T-helper 1 cell treated with Interleukin-12 subunit alpha and Interleukin-12 subunit beta and Interleukin-4 antibody, amounts not matched to agents 30 μg/mL and 1 μg/mL, for 36 hours (primary cell): Measurements from ENCODE around the gene APOC1.
A peak's percentile ranks its signal among the peaks of the same experiment; 100 is the strongest.
"Not testable (repeated sequence)": the region's sequence is repeated elsewhere in the genome, so short reads cannot be mapped to it uniquely, and the experiment has no call there.

Experiments used
- H3K27ac Mint-ChIP-seq: one replicate; pipeline ENCODE4 v1.8.0; 2021; ENCODE audit warnings: mild to moderate bottlenecking, mixed read lengths
- H3K27me3 Mint-ChIP-seq: one replicate; pipeline ENCODE4 v1.8.0; 2021; ENCODE audit warnings: low read depth, mixed read lengths
- H3K36me3 Mint-ChIP-seq: one replicate; pipeline ENCODE4 v1.8.0; 2021; ENCODE audit warnings: low read depth, mixed read lengths
- H3K4me1 Mint-ChIP-seq: one replicate; pipeline ENCODE4 v1.8.0; 2021; ENCODE audit warnings: low read depth, mixed read lengths
- H3K4me3 Mint-ChIP-seq: one replicate; pipeline ENCODE4 v1.8.0; 2021; ENCODE audit warnings: mild to moderate bottlenecking, moderate library complexity, mixed read lengths
- H3K9me3 Mint-ChIP-seq: one replicate; pipeline ENCODE4 v1.8.0; 2021; ENCODE audit warnings: mixed read lengths

The APOC1 gene

DNA sequence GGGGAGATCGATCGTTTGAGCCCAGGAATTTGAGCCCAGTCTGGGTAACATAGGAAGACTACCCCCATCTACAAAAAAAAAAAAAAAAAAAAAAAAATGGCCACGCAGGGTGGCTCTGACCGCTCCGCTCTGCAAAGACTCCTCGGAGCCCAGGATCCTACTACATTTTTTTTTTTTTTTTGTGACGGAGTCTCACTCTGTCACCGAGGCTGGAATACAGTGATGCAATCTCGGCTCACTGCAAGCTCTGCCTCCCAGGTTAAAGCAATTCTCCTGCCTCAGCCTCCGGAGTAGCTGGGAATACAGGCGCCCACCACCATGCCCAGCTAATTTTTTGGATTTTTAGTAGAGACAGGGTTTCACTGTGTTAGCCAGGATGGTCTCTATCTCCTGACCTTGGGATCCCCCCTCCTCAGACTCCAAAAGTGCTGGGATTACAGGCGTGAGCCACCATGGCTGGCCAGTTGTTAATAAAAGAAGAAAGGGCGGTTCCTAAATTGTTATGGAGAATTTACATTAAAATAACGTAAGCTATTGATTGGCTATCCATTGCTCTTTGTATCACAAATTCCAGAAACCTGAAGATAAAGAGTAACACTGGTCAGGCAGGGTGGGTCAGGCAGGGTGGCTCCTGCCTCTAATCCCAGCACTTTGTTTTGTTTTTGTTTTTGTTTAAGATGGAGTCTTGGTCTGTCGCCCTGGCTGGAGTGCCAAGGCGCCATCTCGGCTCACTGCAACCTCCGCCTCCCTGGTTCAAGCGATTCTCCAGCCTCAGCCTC, 31.6 kb upstream of the APOC1 start:
- not testable (repeated sequence) for H3K36me3 Mint-ChIP-seq, H3K27me3 Mint-ChIP-seq, H3K27ac Mint-ChIP-seq, H3K9me3 Mint-ChIP-seq, H3K4me1 Mint-ChIP-seq, H3K4me3 Mint-ChIP-seq

DNA sequence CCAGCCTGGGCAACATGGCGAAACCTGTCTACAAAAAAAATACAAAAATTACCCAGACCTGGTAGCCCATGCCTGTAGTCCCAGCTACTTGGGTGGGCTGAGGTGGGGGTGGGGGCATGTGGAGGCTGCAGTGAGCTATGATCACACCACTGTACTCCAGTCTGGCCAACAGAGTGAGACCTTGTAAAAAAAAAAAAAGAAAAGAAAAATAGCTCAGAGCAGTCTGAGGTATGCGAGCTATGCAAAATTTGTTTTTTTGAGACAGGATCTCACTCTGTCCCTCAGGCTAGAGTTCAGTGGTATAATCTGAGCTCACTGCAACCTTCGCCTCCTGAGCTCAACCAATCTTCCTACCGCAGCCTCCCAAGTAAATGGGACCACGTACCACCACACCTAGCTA, 30.5 kb upstream of the APOC1 start:
- Mint-ChIP-seq H3K27me3 (no peaks in the 10 kb centered on the region), H3K4me1 (peaks cover under 1% of the 10 kb centered on the region), H3K9me3 (peaks cover under 1% of the 10 kb centered on the region), H3K27ac (no peak overlapping the region), H3K36me3 (no peaks in the 10 kb centered on the region), H3K4me3 (no peak overlapping the region)

DNA sequence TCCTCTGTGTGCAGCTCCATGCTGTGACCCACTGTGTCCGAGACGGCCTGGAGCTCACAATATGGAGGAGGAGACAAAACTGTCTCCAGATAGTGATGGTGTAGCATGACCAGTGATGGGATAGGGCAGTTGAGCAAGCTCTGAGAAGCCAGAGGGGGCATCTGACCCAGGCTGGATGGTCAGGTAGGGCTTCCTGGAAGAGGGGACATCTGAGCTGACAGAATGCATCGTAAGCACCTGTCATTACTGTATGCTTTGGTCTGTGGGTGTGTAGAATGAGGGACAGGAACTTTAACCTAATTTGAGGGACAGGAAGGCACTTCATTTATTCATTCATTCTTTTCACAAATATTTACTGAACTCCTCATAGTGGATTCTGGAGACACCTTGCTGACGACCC, 29.8 kb upstream of the APOC1 start:
- Mint-ChIP-seq H3K27me3 (no peaks in the 10 kb centered on the region), H3K27ac (no peak overlapping the region), H3K36me3 (peaks cover 2% of the 10 kb centered on the region), H3K9me3 (peaks cover 3% of the 10 kb centered on the region), H3K4me3 (no peak overlapping the region), H3K4me1 (peaks cover 3% of the 10 kb centered on the region)

DNA sequence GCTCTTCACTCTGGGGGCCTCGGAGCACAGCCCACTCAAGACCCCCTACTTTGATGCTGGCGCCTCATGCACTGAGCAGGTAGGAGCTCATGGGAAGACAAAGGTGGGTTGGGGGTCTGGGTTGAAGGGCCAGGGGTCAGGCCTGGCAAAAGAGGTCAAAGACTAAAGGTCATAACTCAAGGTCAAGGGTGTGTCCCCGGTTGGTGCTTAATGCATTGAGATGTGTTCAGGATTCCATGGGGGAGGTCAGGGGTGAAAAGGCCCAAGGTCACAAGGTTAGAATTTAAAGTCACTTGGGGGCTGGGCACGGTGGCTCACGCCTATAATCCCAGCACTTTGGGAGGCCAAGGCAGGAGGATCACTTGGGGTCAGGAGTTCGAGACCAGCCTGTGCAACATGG, 28.3 kb upstream of the APOC1 start:
- H3K4me3 Mint-ChIP-seq = no peak overlapping the region
- peaks cover 3% of the 10 kb centered on the region for H3K9me3 Mint-ChIP-seq
- peaks cover 3% of the 10 kb centered on the region for H3K36me3 Mint-ChIP-seq
- no peak overlapping the region for H3K27ac Mint-ChIP-seq
- no peaks in the 10 kb centered on the region for H3K27me3 Mint-ChIP-seq
- peaks cover 7% of the 10 kb centered on the region for H3K4me1 Mint-ChIP-seq

DNA sequence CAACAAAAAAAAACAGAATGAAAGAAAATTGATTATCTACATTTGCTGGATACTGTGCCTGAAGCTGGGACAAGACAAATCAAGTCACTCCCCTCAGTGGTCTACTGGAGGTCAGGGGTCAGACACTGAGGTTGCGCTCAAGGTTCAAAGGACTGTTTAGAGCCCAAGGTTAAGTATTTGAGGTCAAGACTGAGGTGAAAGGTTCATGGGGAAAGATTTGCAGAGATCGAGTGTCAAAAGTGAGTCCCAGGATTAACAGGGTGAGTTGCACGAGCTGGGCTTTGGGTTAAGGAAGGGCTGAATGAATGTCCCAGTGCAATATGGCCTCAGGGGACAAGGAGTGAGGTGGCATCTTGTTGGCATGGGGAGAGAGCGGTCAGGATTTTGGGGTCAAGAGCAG, 26.8 kb upstream of the APOC1 start:
- no peak overlapping the region for H3K27ac Mint-ChIP-seq
- H3K9me3 Mint-ChIP-seq = peaks cover 3% of the 10 kb centered on the region
- H3K36me3 Mint-ChIP-seq = peaks cover 6% of the 10 kb centered on the region
- peaks cover 17% of the 10 kb centered on the region for H3K4me1 Mint-ChIP-seq
- H3K27me3 Mint-ChIP-seq = no peaks in the 10 kb centered on the region
- H3K4me3 Mint-ChIP-seq = no peak overlapping the region

DNA sequence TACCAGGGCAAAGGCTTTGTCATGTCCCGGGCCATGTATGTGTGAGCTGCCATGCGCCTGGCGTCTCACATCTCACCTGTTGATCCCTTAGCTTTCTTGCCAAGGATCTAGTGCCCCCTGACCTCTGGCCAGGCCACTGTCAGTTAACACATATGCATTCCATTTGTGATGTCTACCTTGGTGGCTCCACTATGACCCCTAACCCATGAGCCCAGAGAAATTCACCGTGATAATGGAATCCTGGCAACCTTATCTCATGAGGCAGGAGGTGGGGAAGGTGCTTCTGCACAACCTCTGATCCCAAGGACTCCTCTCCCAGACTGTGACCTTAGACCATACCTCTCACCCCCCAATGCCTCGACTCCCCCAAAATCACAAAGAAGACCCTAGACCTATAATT, 26.1 kb upstream of the APOC1 start:
- peaks cover 21% of the 10 kb centered on the region for H3K4me1 Mint-ChIP-seq
- H3K9me3 Mint-ChIP-seq, H3K4me3 Mint-ChIP-seq, H3K27me3 Mint-ChIP-seq: not testable (repeated sequence)
- H3K36me3 Mint-ChIP-seq = peaks cover 11% of the 10 kb centered on the region
- H3K27ac Mint-ChIP-seq = peak overlapping the region; percentile 3

DNA sequence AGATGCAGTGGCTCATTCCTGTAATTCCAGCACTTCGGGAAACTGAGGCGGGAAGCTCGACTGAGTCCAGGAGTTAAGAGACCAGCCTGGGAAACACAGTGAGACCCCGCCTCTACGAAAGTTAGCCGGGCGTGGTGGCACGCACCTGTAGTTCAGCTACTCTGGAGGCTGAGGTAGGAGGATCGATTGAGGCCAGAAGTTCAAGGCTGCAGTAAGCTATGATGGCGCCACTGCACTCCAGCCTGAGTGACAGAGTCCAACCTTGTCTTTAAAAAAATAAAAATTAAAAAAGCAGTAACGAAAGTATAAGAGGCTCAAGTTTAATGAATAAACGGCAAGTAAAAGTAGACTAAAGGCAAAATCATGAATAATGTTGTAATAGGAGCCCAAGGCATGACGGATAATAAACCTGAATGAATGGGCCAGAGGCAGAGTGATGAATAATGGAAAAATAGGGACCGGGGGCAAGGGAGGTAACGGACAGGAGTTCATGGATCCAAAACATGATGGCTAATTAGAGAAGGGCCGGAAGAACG, 24.5 kb upstream of the APOC1 start:
- Mint-ChIP-seq H3K36me3 (peaks cover 20% of the 10 kb centered on the region), H3K9me3 (peaks cover 3% of the 10 kb centered on the region), H3K4me3 (peak overlapping the region; percentile 89), H3K27ac (peak overlapping the region; percentile 91), H3K27me3 (no peaks in the 10 kb centered on the region), H3K4me1 (peaks cover 21% of the 10 kb centered on the region)

DNA sequence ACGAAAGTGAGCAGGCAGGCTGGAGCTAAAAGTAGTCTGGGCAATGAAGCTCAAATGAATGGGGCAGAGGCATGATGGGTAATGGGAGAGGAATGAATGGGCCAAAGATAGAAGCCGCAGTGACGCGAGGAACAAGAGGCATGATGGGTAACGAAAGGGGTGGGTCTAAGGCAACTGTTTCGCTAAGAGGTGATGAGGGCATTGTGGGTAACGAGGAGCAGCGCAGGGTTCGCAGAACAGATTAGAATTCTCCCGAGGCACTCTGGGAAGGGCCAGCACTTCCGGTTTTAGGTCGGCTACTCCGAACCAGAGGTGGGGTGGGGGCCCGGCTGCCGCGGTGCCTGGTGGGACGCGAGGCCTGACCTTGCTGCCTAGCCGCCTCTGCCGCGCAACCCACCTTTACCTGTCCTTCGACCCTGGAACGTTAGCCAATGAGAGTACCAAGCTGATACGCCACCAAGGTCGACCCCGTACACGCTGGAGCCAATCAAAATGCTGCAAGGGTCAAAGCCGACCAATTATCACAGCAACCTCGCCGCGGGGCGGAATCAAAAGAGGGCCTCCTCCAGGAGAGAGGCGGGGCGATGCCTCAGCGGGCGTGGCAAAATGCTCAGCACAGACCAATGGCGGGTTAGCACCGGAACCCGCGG, 23.9 kb upstream of the APOC1 start:
- H3K9me3 Mint-ChIP-seq = peaks cover 3% of the 10 kb centered on the region
- peak overlapping the region; percentile 89 for H3K4me3 Mint-ChIP-seq
- H3K4me1 Mint-ChIP-seq = peaks cover 21% of the 10 kb centered on the region
- peak overlapping the region; percentile 91 for H3K27ac Mint-ChIP-seq
- peaks cover 23% of the 10 kb centered on the region for H3K36me3 Mint-ChIP-seq
- H3K27me3 Mint-ChIP-seq = no peaks in the 10 kb centered on the region

DNA sequence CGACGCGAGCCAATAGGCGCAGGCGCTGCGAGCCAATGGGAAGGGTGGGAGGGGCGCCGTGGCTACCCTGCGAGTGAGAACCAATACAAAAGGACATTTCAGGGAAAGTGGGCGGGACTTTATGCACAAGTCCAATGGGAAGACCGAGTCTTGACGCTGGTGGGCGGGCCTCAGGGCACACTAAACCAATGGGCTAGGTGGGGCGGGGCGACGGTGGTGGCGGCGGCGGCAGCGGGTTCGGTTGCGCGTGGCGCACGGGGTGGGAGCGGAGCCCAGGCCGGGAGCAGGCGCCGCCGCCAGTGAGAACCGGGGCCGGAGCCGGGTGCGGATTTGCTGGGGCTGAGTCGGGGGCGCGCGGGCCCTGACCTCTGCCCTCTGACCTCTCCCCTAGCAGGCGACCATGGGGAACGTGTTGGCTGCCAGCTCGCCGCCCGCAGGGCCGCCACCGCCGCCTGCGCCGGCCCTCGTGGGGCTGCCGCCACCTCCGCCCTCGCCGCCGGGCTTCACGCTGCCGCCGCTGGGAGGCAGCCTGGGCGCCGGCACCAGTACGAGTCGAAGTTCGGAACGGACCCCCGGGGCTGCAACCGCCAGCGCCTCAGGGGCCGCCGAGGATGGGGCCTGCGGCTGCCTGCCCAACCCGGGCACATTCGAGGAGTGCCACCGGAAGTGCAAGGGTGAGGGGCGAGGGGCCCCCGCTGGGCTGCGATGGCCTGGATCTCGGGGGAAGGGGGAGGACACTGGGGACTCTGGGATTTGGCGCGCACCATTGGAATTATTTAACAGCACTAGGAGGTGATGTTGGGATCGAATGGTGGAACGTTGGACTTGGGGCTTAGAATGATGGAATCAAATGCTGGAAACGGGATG, 23.2 kb upstream of the APOC1 start, which contains the start of gene TOMM40:
Gene TOMM40 (plus strand): TSS at position 239 of the 867 bp plus-strand sequence. CDS start 162 bp downstream, at position 401.
- Mint-ChIP-seq H3K4me1 (peaks cover 21% of the 10 kb centered on the region), H3K4me3 (peak within 1 kb of the TSS; percentile 93), H3K9me3 (peaks cover 3% of the 10 kb centered on the region), H3K27ac (peak within 1 kb of the TSS; percentile 91), H3K27me3 (no peaks in the 10 kb centered on the region), H3K36me3 (peaks cover 29% of the 10 kb centered on the region)

DNA sequence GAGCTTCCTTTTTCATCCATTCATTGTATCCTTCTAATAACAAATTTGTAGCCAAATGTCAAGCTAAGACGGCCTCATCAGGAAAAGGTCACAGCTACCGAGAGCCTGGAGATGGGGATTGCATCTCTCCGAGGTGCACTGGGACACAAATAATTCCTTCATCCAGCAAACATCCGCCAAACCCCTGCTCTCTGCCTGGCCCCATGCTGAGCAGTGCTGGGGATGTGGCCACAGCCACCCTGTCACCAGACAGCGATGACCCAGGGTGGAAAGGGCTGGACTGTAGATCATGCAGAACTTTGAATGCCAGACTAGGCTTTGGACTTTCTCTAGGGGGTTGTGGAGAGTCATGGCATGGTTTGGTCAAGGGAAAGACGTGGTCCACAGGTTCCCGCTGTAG, 21.5 kb upstream of the APOC1 start:
- Mint-ChIP-seq H3K27ac (peak overlapping the region; percentile 33), H3K4me3 (peak overlapping the region; percentile 93), H3K36me3 (peaks cover 36% of the 10 kb centered on the region), H3K9me3 (peaks cover 3% of the 10 kb centered on the region), H3K4me1 (peaks cover 21% of the 10 kb centered on the region), H3K27me3 (no peaks in the 10 kb centered on the region)

DNA sequence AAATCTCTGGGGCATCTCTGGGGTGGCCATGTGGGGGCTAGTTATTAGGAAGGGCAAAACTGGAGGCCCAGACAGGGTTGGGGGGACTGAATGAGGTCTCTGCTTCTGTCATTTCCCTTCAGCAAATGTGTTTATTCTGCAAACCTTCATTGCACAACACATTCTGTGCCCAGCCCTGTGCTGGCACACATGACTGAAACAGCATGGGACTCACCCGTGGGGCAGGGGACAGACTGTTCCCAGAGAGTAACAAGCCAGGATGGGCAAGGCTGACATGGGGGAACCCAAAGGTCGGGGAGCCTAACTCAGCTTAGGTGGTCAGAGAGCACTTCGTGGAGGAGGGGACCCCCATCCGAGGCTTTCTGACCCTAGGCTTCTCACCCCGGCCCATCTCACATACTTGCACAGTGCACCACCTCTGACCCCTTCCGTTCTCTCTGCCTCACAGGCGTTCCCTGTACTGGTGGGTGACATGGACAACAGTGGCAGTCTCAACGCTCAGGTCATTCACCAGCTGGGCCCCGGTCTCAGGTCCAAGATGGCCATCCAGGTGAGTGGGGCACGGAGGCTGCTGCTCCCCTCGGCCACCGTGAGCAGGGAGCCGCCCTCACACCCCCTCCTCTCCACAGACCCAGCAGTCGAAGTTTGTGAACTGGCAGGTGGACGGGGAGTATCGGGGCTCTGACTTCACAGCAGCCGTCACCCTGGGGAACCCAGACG, 20.9 kb upstream of the APOC1 start:
- peak overlapping the region; percentile 93 for H3K4me3 Mint-ChIP-seq
- H3K9me3 Mint-ChIP-seq = peaks cover 3% of the 10 kb centered on the region
- peaks cover 21% of the 10 kb centered on the region for H3K4me1 Mint-ChIP-seq
- peaks cover 39% of the 10 kb centered on the region for H3K36me3 Mint-ChIP-seq
- H3K27ac Mint-ChIP-seq = no peak overlapping the region
- H3K27me3 Mint-ChIP-seq = no peaks in the 10 kb centered on the region

DNA sequence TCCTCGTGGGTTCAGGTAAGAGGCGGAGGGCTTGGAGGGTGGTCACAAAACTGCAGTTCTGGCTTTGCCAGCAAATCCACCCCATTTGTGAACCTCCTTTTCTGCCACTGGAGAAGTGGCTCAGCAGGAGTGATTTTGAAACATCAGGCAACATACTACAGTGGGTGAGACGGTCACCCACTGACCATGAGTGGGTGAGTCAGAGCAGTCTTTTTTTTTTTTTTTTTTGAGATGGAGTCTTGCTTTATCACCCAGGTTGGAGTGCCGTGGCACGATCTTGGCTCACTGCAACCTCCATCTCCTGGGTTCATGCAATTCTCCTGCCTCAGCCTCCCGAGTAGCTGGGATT, 20.4 kb upstream of the APOC1 start:
- Mint-ChIP-seq H3K4me1 (peaks cover 20% of the 10 kb centered on the region), H3K27me3 (no peaks in the 10 kb centered on the region), H3K27ac (no peak overlapping the region), H3K36me3 (peaks cover 39% of the 10 kb centered on the region), H3K4me3 (no peak overlapping the region), H3K9me3 (peaks cover 2% of the 10 kb centered on the region)

DNA sequence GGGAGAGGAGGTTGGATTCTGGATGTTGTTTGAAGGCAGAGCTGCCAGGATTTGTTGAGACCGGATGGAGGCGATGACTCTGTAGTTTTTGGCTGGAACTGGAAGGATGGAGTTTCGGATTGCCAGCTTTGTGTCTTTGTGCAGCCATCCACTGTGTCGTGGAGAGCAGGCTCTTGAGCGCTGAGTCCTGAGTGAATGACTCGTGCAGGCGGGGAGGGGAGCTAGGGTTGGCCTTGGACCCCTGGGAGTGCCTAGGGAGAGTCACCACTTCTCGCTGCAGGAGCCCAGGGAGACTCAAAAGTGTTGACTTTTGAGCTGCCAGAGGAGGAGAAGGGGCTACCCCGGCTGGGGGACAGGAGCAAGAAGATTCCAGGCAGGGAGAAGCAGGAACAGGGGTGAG, 19.5 kb upstream of the APOC1 start:
- Mint-ChIP-seq H3K9me3 (no peaks in the 10 kb centered on the region), H3K36me3 (peaks cover 38% of the 10 kb centered on the region), H3K4me3 (no peak overlapping the region), H3K27ac (no peak overlapping the region), H3K4me1 (peaks cover 18% of the 10 kb centered on the region), H3K27me3 (no peaks in the 10 kb centered on the region)

DNA sequence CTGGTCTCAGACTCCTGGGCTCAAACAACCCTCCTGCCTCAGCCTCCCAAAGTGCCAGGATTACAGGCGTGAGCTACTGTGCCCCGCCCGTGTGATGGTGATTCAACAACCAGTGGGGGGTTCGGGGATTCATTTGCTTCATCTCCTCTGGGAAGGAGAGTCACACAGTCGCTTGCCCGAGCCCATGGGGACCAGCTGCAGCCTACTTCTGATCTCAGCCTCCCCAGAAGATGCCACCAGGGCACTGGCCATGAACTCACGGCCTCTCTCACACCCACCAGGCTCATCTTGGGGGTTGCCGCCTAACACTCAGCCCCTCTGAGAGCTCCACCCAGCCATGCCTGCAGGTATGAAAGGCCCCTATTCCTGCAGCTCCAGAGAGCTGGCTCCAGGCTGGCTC, 16.6 kb upstream of the APOC1 start:
- H3K36me3 Mint-ChIP-seq = peaks cover 41% of the 10 kb centered on the region
- no peaks in the 10 kb centered on the region for H3K27me3 Mint-ChIP-seq
- H3K4me1 Mint-ChIP-seq = peaks cover 2% of the 10 kb centered on the region
- H3K27ac Mint-ChIP-seq = no peak overlapping the region
- no peak overlapping the region for H3K4me3 Mint-ChIP-seq
- no peaks in the 10 kb centered on the region for H3K9me3 Mint-ChIP-seq
